Measurements from ENCODE around the gene PLRG1.

Gene PLRG1

GRCh38 chr4:154573190-154573870 lies 23.1 kb upstream of the PLRG1 start:
- no peak for DNase-seq

GRCh38 chr4:154569584-154569983 lies 19.4 kb upstream of the PLRG1 start:
- no peak for DNase-seq

GRCh38 chr4:154569028-154569427 lies 18.8 kb upstream of the PLRG1 start:
- DNase-seq, result no peak

- no peak for DNase-seq
These were observed 16.5 kb upstream of the PLRG1 start for GRCh38 chr4:154566639-154567204.

GRCh38 chr4:154565704-154566103 lies 15.5 kb upstream of the PLRG1 start:
- DNase-seq, result no peak

GRCh38 chr4:154564311-154564710 lies 14.1 kb upstream of the PLRG1 start:
- DNase-seq, result no peak

- DNase-seq, result no peak
These were observed 12.6 kb upstream of the PLRG1 start, which contains the start of gene FGB for GRCh38 chr4:154562697-154563254. FGB (plus strand) TSS chr4:154563011; CDS start chr4:154563019, 8 bp downstream.

GRCh38 chr4:154560824-154561231 lies 10.6 kb upstream of the PLRG1 start:
- DNase-seq, result no peak

GRCh38 chr4:154560419-154560801 lies 10.2 kb upstream of the PLRG1 start:
- DNase-seq, result no peak

- no peak for DNase-seq
These were observed 9.6 kb upstream of the PLRG1 start for GRCh38 chr4:154559494-154560418.

- DNase-seq, result no peak
These were observed 8.9 kb upstream of the PLRG1 start for GRCh38 chr4:154559141-154559493.

- DNase-seq, result peak; percentile 5
These were observed 1.9 kb upstream of the PLRG1 start for GRCh38 chr4:154551872-154552686.

GRCh38 chr4:154545689-154546088 lies 4.5 kb downstream of the PLRG1 start:
- DNase-seq, result no peak

- DNase-seq, result no peak
These were observed 7.8 kb downstream of the PLRG1 start for GRCh38 chr4:154542271-154542879.

GRCh38 chr4:154534296-154534695 lies 15.9 kb downstream of the PLRG1 start:
- DNase-seq, result no peak

GRCh38 chr4:154529728-154530519 lies 20.3 kb downstream of the PLRG1 start:
- DNase-seq, result no peak

GRCh38 chr4:154528869-154529268 lies 21.3 kb downstream of the PLRG1 start:
- peak; percentile 54 for DNase-seq

GRCh38 chr4:154527308-154527707 lies 22.9 kb downstream of the PLRG1 start:
- no peak for DNase-seq

- DNase-seq, result no peak
These were observed 24.0 kb downstream of the PLRG1 start for GRCh38 chr4:154526151-154526550.

GRCh38 chr4:154521607-154522006 lies 28.6 kb downstream of the PLRG1 start:
- DNase-seq, result no peak

GRCh38 chr4:154519214-154519613 lies 31.0 kb downstream of the PLRG1 start:
- DNase-seq, result no peak
